ENCODE data around the gene ZFP37. TPM values are rescaled to one million over a fixed set of nuclear protein-coding genes. Genes with fewer than 3 reads are reported as not detected.
"Not testable (repeated sequence)": the region's sequence is repeated elsewhere in the genome, so short reads cannot be mapped to it uniquely, and the experiment has no call there.

ZFP37 gene
- total RNA-seq (2014; rRNA removed; shearing (Covaris generic)) (5.0 and 5.6 TPM in 2 replicates), polyA plus RNA-seq (2016; fragmentation: Nextera tagmentation; extraction: Ambion mirVana) (1.5 and 2.3 TPM in 2 replicates)
- long read RNA-seq, full-length matches to known transcripts, result 2 of 2 reads
- long read RNA-seq, partial matches to known transcripts, result 0 of 2 reads
- long read RNA-seq, other reads (novel, unspliced or antisense), result 0 of 2 reads

- no peaks in the 10 kb centered on the region; the same call in 1 of the 2 replicates for H4K20me1 ChIP-seq (replicated peaks; ENCODE audit: insufficient read depth)
- no peak within 1 kb of the TSS for H3K4me3 Mint-ChIP-seq
- TF ChIP-seq JUNB (IDR thresholded peaks at IDR 0.05; ENCODE audit: unreplicated experiment) (no peak), POLR2AphosphoS5 (IDR thresholded peaks at IDR 0.05; ENCODE audit: low read depth) (peak; percentile 68), ETS1 (IDR thresholded peaks at IDR 0.05) (peak; percentile 93), STAT1 (IDR thresholded peaks at IDR 0.05; ENCODE audit: unreplicated experiment) (no peak), EZH2 (IDR thresholded peaks at IDR 0.05; ENCODE audit: low read depth, unreplicated experiment) (peak; percentile 75), ZNF114 (CRISPR knock-in tag; IDR thresholded peaks at IDR 0.05) (peak; percentile 92), CREB1 (CRISPR knock-in tag; IDR thresholded peaks at IDR 0.05; ENCODE audit: low read depth) (peak; percentile 20; the same call in 1 of the 2 replicates)
- H3K4me1 ChIP-seq (ENCODE audit: insufficient read depth), result peaks cover 8% of the 10 kb centered on the region; the same call in 1 of the 2 replicates
- peaks cover 13% of the 10 kb centered on the region for H3K9me3 Mint-ChIP-seq
- ATAC-seq, result peak; percentile 100
- H3F3A ChIP-seq (replicated peaks; ENCODE audit: low read depth), result no peaks in the 10 kb centered on the region
- no peaks in the 10 kb centered on the region for H3K36me3 ChIP-seq (ENCODE audit: insufficient read depth)
- peak within 1 kb of the TSS; percentile 100 for H2AFZ ChIP-seq
- H3K27ac Mint-ChIP-seq, result no peak within 1 kb of the TSS
- peaks cover 64% of the 10 kb centered on the region for H3K27me3 ChIP-seq (ENCODE audit: insufficient read depth)
- peaks cover 20% of the 10 kb centered on the region for H3K9me2 ChIP-seq (ENCODE audit: insufficient read depth)
- peak within 1 kb of the TSS; percentile 98 for H3K4me2 ChIP-seq
- H3K4me1 Mint-ChIP-seq, result no peaks in the 10 kb centered on the region
- peaks cover 13% of the 10 kb centered on the region for H3K27me3 Mint-ChIP-seq (ENCODE audit: insufficient read depth, low read depth, poor library complexity)
- H3K79me2 ChIP-seq (replicated peaks; ENCODE audit: insufficient read depth), result 0 out of 2 replicates have a peak, but pooled peaks cover 8% of the 10 kb centered on the region
- no peak within 1 kb of the TSS for H3K27ac ChIP-seq (ENCODE audit: low read depth)
- H3K4me3 ChIP-seq, result peak within 1 kb of the TSS; percentile 99
- H3K36me3 Mint-ChIP-seq (ENCODE audit: low read depth), result peaks cover 3% of the 10 kb centered on the region; the same call in 1 of the 3 replicates
- peak; percentile 96 for DNase-seq (ENCODE audit: low spot score)
These were observed at the start of gene ZFP37 for GRCh38 chr9:113056191-113057106. TSS of gene ZFP37 (minus strand) at chr9:113056724. CDS start at chr9:113056688, 36 bp downstream.

GRCh38 chr9:113105345-113105744, 48.8 kb upstream of the ZFP37 start:
- ATAC-seq, H3K4me3 Mint-ChIP-seq: not testable (repeated sequence)

GRCh38 chr9:113095561-113095960, 39.0 kb upstream of the ZFP37 start:
- no peaks in the 10 kb centered on the region for H3K4me1 Mint-ChIP-seq
- H3K27me3 Mint-ChIP-seq (ENCODE audit: insufficient read depth, low read depth, poor library complexity), result peaks cover 24% of the 10 kb centered on the region
- TF ChIP-seq CREB1 (CRISPR knock-in tag; IDR thresholded peaks at IDR 0.05; ENCODE audit: low read depth), result no peak
- no peak for TF ChIP-seq NANOG (IDR thresholded peaks at IDR 0.05; ENCODE audit: borderline replicate concordance)
- TF ChIP-seq ETS1 (IDR thresholded peaks at IDR 0.05), result no peak
- TF ChIP-seq ZNF331 (CRISPR knock-in tag; IDR thresholded peaks at IDR 0.05; ENCODE audit: low read depth), result no peak

More at GRCh38 chr9:113105345-113105744, 48.8 kb upstream of the ZFP37 start:
- H4K20me1 ChIP-seq (replicated peaks; ENCODE audit: insufficient read depth); H3K27ac Mint-ChIP-seq; H3K4me1 ChIP-seq (ENCODE audit: insufficient read depth); H3K4me1 Mint-ChIP-seq; H3F3A ChIP-seq (replicated peaks; ENCODE audit: low read depth); H3K4me3 ChIP-seq; H3K27me3 Mint-ChIP-seq (ENCODE audit: insufficient read depth, low read depth, poor library complexity); DNase-seq (ENCODE audit: low spot score); H2AFZ ChIP-seq; H3K36me3 ChIP-seq (ENCODE audit: insufficient read depth); H3K36me3 Mint-ChIP-seq (ENCODE audit: low read depth); H3K4me2 ChIP-seq; H3K27ac ChIP-seq (ENCODE audit: low read depth); H3K79me2 ChIP-seq (replicated peaks; ENCODE audit: insufficient read depth); H3K9me2 ChIP-seq (ENCODE audit: insufficient read depth); H3K9me3 Mint-ChIP-seq: not testable (repeated sequence)
- peaks cover 45% of the 10 kb centered on the region for H3K27me3 ChIP-seq (ENCODE audit: insufficient read depth)

More at GRCh38 chr9:113095561-113095960, 39.0 kb upstream of the ZFP37 start:
- H3K4me1 ChIP-seq (ENCODE audit: insufficient read depth), result no peaks in the 10 kb centered on the region
- no peak overlapping the region for H3K27ac ChIP-seq (ENCODE audit: low read depth)
- H3K4me3 Mint-ChIP-seq, result no peak overlapping the region
- H3K36me3 ChIP-seq (ENCODE audit: insufficient read depth), result no peaks in the 10 kb centered on the region
- no peak overlapping the region for H3K4me3 ChIP-seq
- H3F3A ChIP-seq (replicated peaks; ENCODE audit: low read depth), result no peaks in the 10 kb centered on the region
- H4K20me1 ChIP-seq (replicated peaks; ENCODE audit: insufficient read depth), result peaks cover 10% of the 10 kb centered on the region; the same call in 1 of the 2 replicates
- DNase-seq (ENCODE audit: low spot score) (no peak), ATAC-seq (no peak)
- H3K27ac Mint-ChIP-seq, result no peak overlapping the region
- no peaks in the 10 kb centered on the region for H3K79me2 ChIP-seq (replicated peaks; ENCODE audit: insufficient read depth)
- no peak overlapping the region for H2AFZ ChIP-seq
- peaks cover 100% of the 10 kb centered on the region for H3K27me3 ChIP-seq (ENCODE audit: insufficient read depth)
- H3K9me3 Mint-ChIP-seq, result peaks cover 16% of the 10 kb centered on the region
- H3K9me2 ChIP-seq (ENCODE audit: insufficient read depth), result no peaks in the 10 kb centered on the region
- H3K4me2 ChIP-seq, result no peak overlapping the region
- H3K36me3 Mint-ChIP-seq (ENCODE audit: low read depth), result no peaks in the 10 kb centered on the region

Measured in GM23338 (cell line).